ENCODE measurements around the gene LIMS2. TPM values are rescaled to one million over a fixed set of nuclear protein-coding genes. Genes with fewer than 3 reads are reported as not detected.

The LIMS2 gene
- total RNA-seq, 2 experiments from 2014 or later: 1.6 to 24.9 TPM

DNA sequence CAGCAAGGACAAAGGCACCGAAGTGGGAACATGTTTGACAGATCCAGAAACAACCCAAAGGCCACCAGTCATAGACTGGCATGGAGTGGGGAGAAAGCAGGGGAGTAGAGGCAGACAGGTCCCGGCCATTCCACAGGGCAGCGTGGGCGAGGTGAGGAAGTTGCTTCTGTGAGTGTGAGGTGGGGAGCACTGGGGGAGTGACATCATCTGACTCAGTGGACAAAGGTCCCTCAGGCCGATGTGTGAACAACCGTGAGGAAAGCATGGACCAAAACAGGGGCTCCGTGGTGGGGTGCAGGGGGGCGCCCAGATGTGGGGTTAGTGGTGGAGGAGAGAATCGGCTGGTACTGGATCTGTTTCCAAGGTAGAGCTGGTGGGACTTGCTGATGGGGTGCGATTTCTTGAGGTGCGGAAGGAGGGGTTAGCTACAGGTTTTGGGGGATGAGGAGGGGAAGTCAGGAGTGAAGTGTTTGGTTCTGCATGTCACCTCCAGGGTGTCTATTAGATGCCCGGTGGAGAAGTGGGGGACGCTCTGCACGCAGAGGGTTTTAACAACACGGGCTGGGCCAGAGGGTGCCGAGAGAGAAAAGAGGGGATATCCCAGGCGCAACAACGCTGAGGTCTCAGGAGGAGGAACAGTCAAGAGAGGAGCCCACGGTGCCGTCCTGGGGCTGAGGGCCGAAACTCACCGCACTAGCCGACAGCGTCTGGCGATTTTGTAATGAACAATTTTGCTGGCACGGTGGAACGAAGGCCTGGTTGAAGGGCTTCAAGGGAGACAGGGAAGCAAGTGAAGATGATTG, 23.4 kb upstream of the LIMS2 start:
- intact Hi-C loops (cut with micrococcal nuclease; ENCODE audit: unreplicated experiment): no loop called here
- POLR2A ChIA-PET: no interaction called here
- CTCF ChIA-PET (ENCODE audit: unreplicated experiment): no interaction called here
- Histone ChIP-seq H3K4me2 (ENCODE audit: low read length) (no peak overlapping the region), H3K9me2 (ENCODE audit: insufficient read depth, low read length) (no peaks in the 10 kb centered on the region), H3K4me1 (ENCODE audit: insufficient read depth, low read length, poor library complexity, severe bottlenecking) (peaks cover 27% of the 10 kb centered on the region), H3K9me3 (ENCODE audit: low read length) (no peaks in the 10 kb centered on the region), H4K20me1 (ENCODE audit: insufficient read depth, low read length) (peaks cover 12% of the 10 kb centered on the region; the same call in 1 of the 2 replicates), H3K4me3 (ENCODE audit: low read depth, low read length, poor library complexity, severe bottlenecking) (no peak overlapping the region), H3K27ac (ENCODE audit: low read depth, low read length, poor library complexity, severe bottlenecking) (no peak overlapping the region), H3K36me3 (ENCODE audit: insufficient read depth, low read length) (peaks cover 14% of the 10 kb centered on the region), H3K79me2 (ENCODE audit: insufficient read depth, low read depth, low read length) (peaks cover 16% of the 10 kb centered on the region; the same call in 1 of the 2 replicates), H2AFZ (ENCODE audit: low read length) (no peak overlapping the region)
- no TSS peak for BruUV-seq (replicated peaks)
- TF ChIP-seq EZH2phosphoT487 (IDR thresholded peaks at IDR 0.05; ENCODE audit: borderline replicate concordance, low read depth, low read length) (no peak), CTCF (conservative IDR thresholded peaks at IDR 0.05; ENCODE audit: low read length) (no peak)
- DNase-seq (ENCODE audit: low spot score): no peak

- Histone ChIP-seq H2AFZ (ENCODE audit: low read length) (no peak overlapping the region), H3K9me2 (ENCODE audit: insufficient read depth, low read length) (no peaks in the 10 kb centered on the region), H3K4me2 (ENCODE audit: low read length) (no peak overlapping the region), H3K27ac (ENCODE audit: low read depth, low read length, poor library complexity, severe bottlenecking) (no peak overlapping the region), H3K4me1 (ENCODE audit: insufficient read depth, low read length, poor library complexity, severe bottlenecking) (peaks cover 16% of the 10 kb centered on the region), H4K20me1 (ENCODE audit: insufficient read depth, low read length) (peaks cover 4% of the 10 kb centered on the region; the same call in 1 of the 2 replicates), H3K4me3 (ENCODE audit: low read depth, low read length, poor library complexity, severe bottlenecking) (no peak overlapping the region), H3K9me3 (ENCODE audit: low read length) (no peaks in the 10 kb centered on the region), H3K36me3 (ENCODE audit: insufficient read depth, low read length) (0 out of 2 replicates have a peak, but pooled peaks cover 3% of the 10 kb centered on the region), H3K79me2 (ENCODE audit: insufficient read depth, low read depth, low read length) (peaks cover 4% of the 10 kb centered on the region; the same call in 1 of the 2 replicates)
- BruUV-seq (replicated peaks): no TSS peak
- intact Hi-C loops (cut with micrococcal nuclease; ENCODE audit: unreplicated experiment): no loop called here
- DNase-seq (ENCODE audit: low spot score): no peak
- ChIA-PET POLR2A (no interaction called here), CTCF (ENCODE audit: unreplicated experiment) (no interaction called here)
- TF ChIP-seq EZH2phosphoT487 (IDR thresholded peaks at IDR 0.05; ENCODE audit: borderline replicate concordance, low read depth, low read length) (no peak), CTCF (conservative IDR thresholded peaks at IDR 0.05; ENCODE audit: low read length) (no peak)
Observed at GRCh38 chr2:127697482-127698180, 22.3 kb upstream of the LIMS2 start.
